Medulla oblongata (tissue), 1 donor: ENCODE measurements around the gene EMC1.
"Not testable (repeated sequence)": the region's sequence is repeated elsewhere in the genome, so short reads cannot be mapped to it uniquely, and the experiment has no call there.

Experiments
- DNase-seq: peaks from one replicate; pipeline ENCODE4 v3.0.0-alpha.2; 2015; ENCODE audit errors: extremely low spot score

EMC1 gene

GRCh38 chr1:19190468-19190867, 60.9 kb downstream of the EMC1 start:
- DNase-seq: no peak

- no peak for DNase-seq
Measured at GRCh38 chr1:19189270-19189669, 62.1 kb downstream of the EMC1 start.

GRCh38 chr1:19187852-19188251, 63.5 kb downstream of the EMC1 start:
- DNase-seq: no peak

GRCh38 chr1:19186001-19186400, 65.3 kb downstream of the EMC1 start:
- no peak for DNase-seq

GRCh38 chr1:19182223-19182622, 69.1 kb downstream of the EMC1 start:
- no peak for DNase-seq

- DNase-seq: not testable (repeated sequence)
Measured at GRCh38 chr1:19180265-19180657, 71.1 kb downstream of the EMC1 start.

GRCh38 chr1:19179597-19180264, 71.6 kb downstream of the EMC1 start:
- DNase-seq: peak; percentile 22

GRCh38 chr1:19178734-19179398, 72.5 kb downstream of the EMC1 start:
- no peak for DNase-seq

GRCh38 chr1:19177811-19178210, 73.5 kb downstream of the EMC1 start:
- no peak for DNase-seq

- no peak for DNase-seq
Measured at GRCh38 chr1:19169642-19170041, 81.7 kb downstream of the EMC1 start.

- no peak for DNase-seq
Measured at GRCh38 chr1:19167140-19167539, 84.2 kb downstream of the EMC1 start.

GRCh38 chr1:19166066-19166465, 85.3 kb downstream of the EMC1 start:
- DNase-seq: no peak
